AG09309 (cell line): ENCODE results near the gene ALDH3A1.

ENCODE experiments used
- DNase-seq: peaks from one replicate; pipeline ENCODE4 v3.0.0-alpha.2; 2010; ENCODE audit warnings: low read depth
- H3K4me3 ChIP-seq: 2 replicates; pipeline ENCODE4 v1.5.1; 2011; ENCODE audit warnings: mild to moderate bottlenecking, low read depth, low read length, moderate library complexity; ENCODE audit not compliant: control insufficient read depth
- CTCF ChIP-seq: IDR thresholded peaks from 2 replicates; pipeline ENCODE4 v1.5.1; 2011; ENCODE audit warnings: mild to moderate bottlenecking, low read depth, low read length, inconsistent platforms; ENCODE audit not compliant: insufficient read depth, control insufficient read depth; ENCODE audit errors: missing control alignments

Gene ALDH3A1

GRCh38 chr17:19707728-19708221, 40.3 kb downstream of the ALDH3A1 start:
- TF ChIP-seq CTCF = no peak
- DNase-seq = no peak
- H3K4me3 ChIP-seq = no peak overlapping the region

GRCh38 chr17:19706791-19707727, 41.0 kb downstream of the ALDH3A1 start:
- TF ChIP-seq CTCF = no peak
- H3K4me3 ChIP-seq = no peak overlapping the region
- DNase-seq = no peak

DNA sequence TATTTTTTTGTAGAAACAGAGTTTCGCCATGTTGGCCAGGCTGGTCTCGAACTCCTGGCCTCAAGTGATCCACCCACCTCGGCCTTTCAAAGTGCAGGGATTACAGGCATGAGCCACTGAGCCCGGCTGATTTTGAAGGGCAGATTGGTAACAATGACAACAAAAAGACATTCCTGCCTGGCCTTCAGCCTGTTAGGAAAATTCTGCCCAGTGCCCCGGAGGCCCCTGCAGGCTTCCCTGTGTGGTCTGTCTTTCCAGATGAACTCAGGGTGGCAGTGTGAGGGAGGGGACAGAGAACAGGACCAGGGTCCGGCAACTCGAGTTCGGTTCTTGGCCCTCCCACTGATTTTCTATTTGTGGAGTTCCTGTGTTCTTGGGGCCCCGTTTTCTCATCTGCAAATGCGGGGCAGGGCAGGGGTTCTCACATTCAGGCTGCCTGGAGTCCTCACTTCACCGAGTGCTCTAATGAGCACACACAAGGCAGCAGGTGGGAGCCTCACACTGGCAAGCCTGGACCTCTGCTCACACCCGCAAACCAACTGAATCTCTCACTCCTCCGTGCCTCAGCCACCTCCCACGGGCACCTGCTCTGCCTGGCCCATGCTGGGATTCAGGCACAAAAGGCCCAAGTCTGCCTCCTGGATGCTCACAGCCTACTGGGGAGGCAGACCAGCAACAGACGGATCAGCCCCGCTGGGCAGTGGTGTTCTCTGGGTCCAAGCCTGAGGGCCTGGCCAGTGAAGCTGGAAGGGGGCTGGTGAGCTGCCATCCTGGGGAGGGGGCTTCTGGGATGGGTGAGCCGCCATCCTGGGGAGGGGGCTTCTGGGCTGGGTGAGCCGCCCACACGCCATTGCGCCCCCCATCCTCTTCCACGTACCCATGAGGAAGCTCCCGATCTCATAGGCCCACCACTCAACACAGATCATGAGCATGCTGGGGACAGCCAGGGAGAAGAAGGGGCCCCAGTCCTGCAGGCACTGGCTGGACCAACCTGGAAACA, 42.0 kb downstream of the ALDH3A1 start:
- no peak for TF ChIP-seq CTCF
- DNase-seq = no peak
- H3K4me3 ChIP-seq = no peak overlapping the region

DNA sequence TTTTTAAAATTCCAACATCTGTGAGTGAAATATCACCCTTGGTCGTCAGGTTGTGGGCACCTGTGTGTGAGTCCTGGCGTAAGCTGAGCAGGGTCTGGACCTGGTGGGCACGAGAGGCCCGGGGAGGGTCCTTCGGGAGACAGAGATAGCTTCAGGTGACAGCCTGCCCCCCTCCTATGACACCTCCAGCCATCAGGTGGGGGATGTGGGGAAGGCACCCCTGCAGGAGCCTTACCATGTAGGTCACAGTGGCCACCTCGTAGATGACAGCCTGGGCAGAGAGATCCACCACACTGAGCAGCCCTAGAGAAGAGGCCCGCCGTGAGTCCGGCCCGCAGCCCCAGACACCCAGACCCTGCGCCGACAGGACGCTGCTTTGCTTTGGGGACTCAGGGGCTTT, 42.9 kb downstream of the ALDH3A1 start:
- no peak for TF ChIP-seq CTCF
- no peak for DNase-seq
- no peak overlapping the region for H3K4me3 ChIP-seq

DNA sequence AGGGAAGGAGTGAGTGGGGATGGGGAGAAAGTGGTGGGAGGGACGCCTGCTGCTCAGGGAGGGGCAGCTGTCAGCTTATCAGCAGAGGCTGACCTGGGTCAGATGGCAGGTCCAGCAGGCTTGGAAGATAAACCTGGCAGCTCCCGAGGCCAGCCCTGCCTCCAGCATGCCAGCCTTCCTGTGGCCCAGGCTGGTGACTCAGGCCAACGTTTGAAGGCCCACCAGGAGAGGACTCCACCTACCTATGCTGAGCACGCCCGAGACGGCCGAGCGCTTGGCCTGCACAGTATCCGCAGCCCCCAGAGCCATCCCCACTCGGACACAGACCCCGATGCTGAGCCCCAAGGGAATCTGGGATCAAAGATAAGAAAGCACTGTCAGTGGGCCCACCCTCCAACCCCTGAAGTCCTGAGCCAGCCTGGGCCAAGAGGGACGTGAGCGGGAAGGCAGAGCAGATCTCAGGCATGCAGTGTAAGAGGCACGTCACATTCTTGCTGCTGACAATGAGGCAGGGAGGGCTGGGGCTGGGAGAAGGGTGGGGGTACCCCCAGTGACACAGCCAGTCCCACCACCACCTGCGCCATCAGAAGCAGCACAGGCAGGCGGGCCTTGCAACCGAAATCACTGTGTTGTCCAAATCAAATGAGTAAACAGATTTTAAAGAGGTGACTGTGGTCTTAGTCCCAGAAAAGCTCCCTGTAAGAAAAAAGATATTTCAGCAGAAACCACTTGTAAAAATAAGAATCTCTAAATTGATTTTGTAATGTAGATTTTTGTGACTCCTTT, 44.1 kb downstream of the ALDH3A1 start:
- DNase-seq = no peak
- H3K4me3 ChIP-seq = no peak overlapping the region
- no peak for TF ChIP-seq CTCF

DNA sequence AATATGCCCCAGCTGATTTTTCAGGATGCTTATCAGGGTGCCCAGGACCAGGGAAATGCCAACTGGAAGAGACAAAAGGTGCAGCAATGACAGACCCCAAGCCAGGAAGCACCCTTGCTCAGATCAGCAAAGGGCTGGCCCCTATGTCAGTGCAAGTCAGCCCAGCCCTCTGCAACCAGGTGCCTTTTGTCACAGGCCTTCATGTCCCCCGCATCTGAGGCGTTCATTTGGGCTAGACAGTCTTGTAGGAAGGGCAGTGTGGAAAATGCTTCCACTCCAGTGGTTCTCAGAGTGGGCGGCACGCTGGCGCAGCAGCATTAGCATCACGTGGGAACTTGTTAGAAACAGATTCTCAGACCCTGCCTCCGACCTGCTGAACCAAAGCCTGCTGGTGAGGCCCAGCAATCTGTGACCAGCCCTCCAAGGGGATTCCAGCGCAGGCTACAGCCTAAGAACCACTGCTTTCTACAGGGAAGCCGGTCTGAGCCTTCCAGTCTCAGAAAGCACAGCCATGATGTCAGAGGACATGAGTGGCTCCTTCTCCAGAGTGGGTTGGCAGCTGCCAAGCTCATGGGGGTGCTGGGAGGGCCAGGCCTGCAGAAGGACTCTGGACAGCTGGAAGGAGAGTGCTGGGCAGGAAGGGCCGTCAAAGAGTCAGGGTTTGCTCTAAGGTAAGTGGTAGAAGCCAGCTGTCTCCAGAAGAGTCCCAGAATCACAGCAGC, 44.8 kb downstream of the ALDH3A1 start:
- TF ChIP-seq CTCF = no peak
- no peak overlapping the region for H3K4me3 ChIP-seq
- no peak for DNase-seq
